H9 (cell line): ENCODE results near the gene MISP3. TPM values are rescaled to one million over a fixed set of nuclear protein-coding genes. Genes with fewer than 3 reads are reported as not detected.
"Not testable (repeated sequence)": the region's sequence is repeated elsewhere in the genome, so short reads cannot be mapped to it uniquely, and the experiment has no call there.

Experiments
- DNase-seq: peaks from one replicate; pipeline ENCODE4 v3.0.0-alpha.2; 2017
- H2AFZ ChIP-seq: one replicate; pipeline ENCODE4 v1.6.1; 2013; ENCODE audit warnings: mild to moderate bottlenecking, low read length, control low read depth, moderate library complexity
- H2AK5ac ChIP-seq: 2 replicates; pipeline ENCODE4 v1.6.1; 2013; ENCODE audit warnings: low read length, control low read depth, mixed read lengths; ENCODE audit not compliant: insufficient read length
- H2BK120ac ChIP-seq: one replicate; pipeline ENCODE4 v1.6.1; 2013; ENCODE audit warnings: low read depth, mild to moderate bottlenecking, low read length, control low read depth, inconsistent platforms; ENCODE audit not compliant: poor library complexity, severe bottlenecking
- H2BK12ac ChIP-seq: 2 replicates; pipeline ENCODE4 v1.6.1; 2013; ENCODE audit warnings: low read length, control low read depth, mixed read lengths, low read depth; ENCODE audit not compliant: insufficient read length
- H2BK15ac ChIP-seq: 2 replicates; pipeline ENCODE4 v1.6.1; 2013; ENCODE audit warnings: low read depth, low read length, control low read depth
- H2BK20ac ChIP-seq: one replicate; pipeline ENCODE4 v1.6.1; 2013; ENCODE audit warnings: low read depth, mild to moderate bottlenecking, low read length, control low read depth, inconsistent platforms; ENCODE audit not compliant: poor library complexity, severe bottlenecking
- H2BK5ac ChIP-seq: 2 replicates; pipeline ENCODE4 v1.6.1; 2013; ENCODE audit warnings: low read length, control low read depth, mixed read lengths; ENCODE audit not compliant: insufficient read length
- H3K14ac ChIP-seq: 2 replicates; pipeline ENCODE4 v1.6.1; 2013; ENCODE audit warnings: low read length, control low read depth; ENCODE audit not compliant: insufficient read depth
- H3K18ac ChIP-seq: 2 replicates; pipeline ENCODE4 v1.6.1; 2013; ENCODE audit warnings: low read depth, mild to moderate bottlenecking, mixed read lengths, low read length, control low read depth; ENCODE audit not compliant: insufficient read length
- H3K23ac ChIP-seq: 2 replicates; pipeline ENCODE4 v1.6.1; 2013; ENCODE audit warnings: low read length, control low read depth, mixed read lengths, low read depth; ENCODE audit not compliant: insufficient read length
- H3K23me2 ChIP-seq: 2 replicates; pipeline ENCODE4 v1.6.1; 2013; ENCODE audit warnings: low read depth, mild to moderate bottlenecking, mixed read lengths, low read length, control low read depth; ENCODE audit not compliant: insufficient read length, poor library complexity, severe bottlenecking
- H3K27ac ChIP-seq: 2 replicates; pipeline ENCODE4 v1.5.1; 2013; ENCODE audit warnings: low read length, control low read depth, mixed read lengths, low read depth; ENCODE audit not compliant: insufficient read length
- H3K27me3 ChIP-seq: 2 replicates; pipeline ENCODE4 v1.6.1; 2013; ENCODE audit warnings: low read length, control low read depth, inconsistent platforms; ENCODE audit not compliant: insufficient read depth
- H3K4ac ChIP-seq: 2 replicates; pipeline ENCODE4 v1.6.1; 2013; ENCODE audit warnings: low read depth, mild to moderate bottlenecking, control low read depth, inconsistent platforms, low read length, moderate library complexity
- H3K4me1 ChIP-seq: 2 replicates; pipeline ENCODE4 v1.6.1; 2013; ENCODE audit warnings: low read length, control low read depth, inconsistent platforms; ENCODE audit not compliant: insufficient read depth
- H3K4me2 ChIP-seq: 2 replicates; pipeline ENCODE4 v1.6.1; 2013; ENCODE audit warnings: low read length, control low read depth, mixed read lengths; ENCODE audit not compliant: insufficient read length, insufficient read depth
- H3K56ac ChIP-seq: 2 replicates; pipeline ENCODE4 v1.6.1; 2013; ENCODE audit warnings: low read depth, mild to moderate bottlenecking, mixed read lengths, low read length, control low read depth; ENCODE audit not compliant: insufficient read length
- H3K79me1 ChIP-seq: 2 replicates; pipeline ENCODE4 v1.6.1; 2013; ENCODE audit warnings: low read depth, mild to moderate bottlenecking, moderate library complexity, low read length, control low read depth, inconsistent platforms; ENCODE audit not compliant: insufficient read depth, poor library complexity, severe bottlenecking
- H3K79me2 ChIP-seq: 2 replicates; pipeline ENCODE4 v1.6.1; 2013; ENCODE audit warnings: low read length, control low read depth, inconsistent platforms; ENCODE audit not compliant: insufficient read depth
- H3K9ac ChIP-seq: 2 replicates; pipeline ENCODE4 v1.6.1; 2013; ENCODE audit warnings: low read length, control low read depth, mixed read lengths; ENCODE audit not compliant: insufficient read length; ENCODE audit errors: extremely low read depth
- H3K9me3 ChIP-seq: one replicate; pipeline ENCODE4 v1.6.1; 2013; ENCODE audit warnings: low read depth, low read length, inconsistent platforms; ENCODE audit not compliant: control insufficient read depth
- H3T11ph ChIP-seq: one replicate; pipeline ENCODE4 v1.6.1; 2013; ENCODE audit warnings: mild to moderate bottlenecking, low read length, control low read depth, inconsistent platforms
- H4K20me1 ChIP-seq: one replicate; pipeline ENCODE4 v1.6.1; 2013; ENCODE audit not compliant: control insufficient read depth, insufficient read length, insufficient read depth
- H4K5ac ChIP-seq: 2 replicates; pipeline ENCODE4 v1.6.1; 2013; ENCODE audit warnings: low read depth, mild to moderate bottlenecking, mixed read lengths, low read length, control low read depth; ENCODE audit not compliant: insufficient read length
- H4K8ac ChIP-seq: replicated peaks from 2 replicates; pipeline ENCODE4 v1.6.1; 2013; ENCODE audit warnings: low read length, control low read depth, mixed read lengths, low read depth; ENCODE audit not compliant: insufficient read length
- H4K91ac ChIP-seq: 2 replicates; pipeline ENCODE4 v1.6.1; 2013; ENCODE audit warnings: low read depth, mild to moderate bottlenecking, moderate library complexity, mixed read lengths, low read length, control low read depth; ENCODE audit not compliant: insufficient read length
- H3K27ac Mint-ChIP-seq, 3 experiments: 2 replicates in 2 of 3; 3 replicates in 1 of 3; pipeline ENCODE4 v1.8.0; 2020 to 2021; ENCODE audit warnings: mixed read lengths in 3 of 3, mild to moderate bottlenecking in 1 of 3, moderate library complexity in 1 of 3
- H3K27me3 Mint-ChIP-seq: 2 replicates; pipeline ENCODE4 v1.8.0; 2021; ENCODE audit warnings: low read depth, mild to moderate bottlenecking, moderate library complexity, mixed read lengths
- H3K36me3 Mint-ChIP-seq, 3 experiments: 2 replicates in 2 of 3; 3 replicates in 1 of 3; pipeline ENCODE4 v1.8.0; 2020 to 2021; ENCODE audit warnings: low read depth in 3 of 3, mixed read lengths in 3 of 3; ENCODE audit not compliant: insufficient read depth in 1 of 3
- H3K4me1 Mint-ChIP-seq, 2 experiments: 2 replicates each; pipeline ENCODE4 v1.8.0; 2020; ENCODE audit warnings: mixed read lengths in 2 of 2
- H3K4me3 Mint-ChIP-seq, 2 experiments: 2 replicates in 1 of 2; 3 replicates in 1 of 2; pipeline ENCODE4 v1.8.0; 2020 to 2021; ENCODE audit warnings: mild to moderate bottlenecking in 2 of 2, mixed read lengths in 2 of 2, moderate library complexity in 1 of 2
- H3K9me3 Mint-ChIP-seq, 2 experiments: 2 replicates in 1 of 2; 3 replicates in 1 of 2; pipeline ENCODE4 v1.8.0; 2020; ENCODE audit warnings: mild to moderate bottlenecking in 2 of 2, mixed read lengths in 2 of 2, moderate library complexity in 1 of 2
- CTCF ChIP-seq: fragments of 200-600 bp; sonication (generic); conservative IDR thresholded peaks from 3 replicates; pipeline ENCODE4 v1.8.0; 2021; ENCODE audit warnings: antibody characterized with exemption, mild to moderate bottlenecking
- WGBS: extraction: QIAGEN DNeasy Blood & Tissue Kit; methylation state at CpG from one replicate; pipeline ENCODE4 v1.1.7; 2013; ENCODE audit warnings: missing lambda C conversion rate, low lambda C conversion rate, mixed read lengths; ENCODE audit not compliant: insufficient read length; ENCODE audit errors: extremely low coverage; 5-methylcytosine and 5-hydroxymethylcytosine counted together
- total RNA-seq: library from RNA; stranded (reverse); gene quantifications from 2 replicates; pipeline ENCODE4 v1.2.1, GENCODE V29; 2021

MISP3 gene
- total RNA-seq, 1 experiment from 2014 or later, result 0.26 TPM

- Histone ChIP-seq H3K9ac (no peak overlapping the region), H3K18ac (no peak overlapping the region), H4K5ac (no peak overlapping the region), H3K4me2 (no peak overlapping the region), H3K56ac (no peak overlapping the region), H2BK20ac (no peak overlapping the region), H3K79me2 (no peaks in the 10 kb centered on the region), H2BK5ac (no peak overlapping the region), H3K4me1 (no peaks in the 10 kb centered on the region), H4K20me1 (no peaks in the 10 kb centered on the region), H3K4ac (no peak overlapping the region), H3K27me3 (no peaks in the 10 kb centered on the region), H2BK15ac (no peak overlapping the region; the same call in 1 of the 2 replicates), H3K14ac (no peak overlapping the region), H3K9me3 (no peaks in the 10 kb centered on the region), H4K8ac (no peak overlapping the region), H2BK12ac (no peak overlapping the region), H2AK5ac (no peak overlapping the region), H3T11ph (no peak overlapping the region), H3K27ac (no peak overlapping the region), H2AFZ (no peak overlapping the region), H4K91ac (no peak overlapping the region), H2BK120ac (no peak overlapping the region), H3K23me2 (no peaks in the 10 kb centered on the region), H3K23ac (no peak overlapping the region), H3K79me1 (no peaks in the 10 kb centered on the region)
- peaks cover 3% of the 10 kb centered on the region for H3K27me3 Mint-ChIP-seq
- H3K9me3 Mint-ChIP-seq, result no peaks in the 10 kb centered on the region; a peak in 1 of 5 replicates
- peaks cover 4 to 13% of the 10 kb centered on the region in 2 experiments for H3K4me1 Mint-ChIP-seq
- DNase-seq, result peak; percentile 85
- H3K27ac Mint-ChIP-seq, result peak overlapping the region in 2 of 3 experiments; percentile 90 to 99; a peak in 5 of 7 replicates
- WGBS, result no CpG with 5 or more reads among the region's 9 CpGs
- no peak overlapping the region for H3K4me3 Mint-ChIP-seq
- H3K36me3 Mint-ChIP-seq, result no peaks in the 10 kb centered on the region
- peak; percentile 74 for TF ChIP-seq CTCF
Measured at GRCh38 chr19:14023404-14024235, 49.0 kb upstream of the MISP3 start.

GRCh38 chr19:14026652-14027192 lies 45.9 kb upstream of the MISP3 start:
- H2AFZ ChIP-seq, H3K79me2 ChIP-seq, H4K91ac ChIP-seq, H3K23me2 ChIP-seq, H3K23ac ChIP-seq, H3K27me3 ChIP-seq, H3T11ph ChIP-seq, H2BK20ac ChIP-seq, DNase-seq, H3K27ac ChIP-seq, H3K4me1 ChIP-seq, H3K36me3 Mint-ChIP-seq, H3K9ac ChIP-seq, H4K5ac ChIP-seq, H2BK15ac ChIP-seq, H3K18ac ChIP-seq, H3K9me3 ChIP-seq, H2BK5ac ChIP-seq, H3K4ac ChIP-seq, H3K56ac ChIP-seq, H3K14ac ChIP-seq, H4K8ac ChIP-seq, H2BK120ac ChIP-seq, H3K79me1 ChIP-seq, H3K27ac Mint-ChIP-seq, H4K20me1 ChIP-seq, H3K4me3 Mint-ChIP-seq, H2AK5ac ChIP-seq, H3K4me2 ChIP-seq, H2BK12ac ChIP-seq, H3K9me3 Mint-ChIP-seq: not testable (repeated sequence)
- no CpG with 5 or more reads among the region's 5 CpGs for WGBS
- Mint-ChIP-seq H3K4me1 (peaks cover 8 to 16% of the 10 kb centered on the region in 2 experiments), H3K27me3 (peaks cover 22% of the 10 kb centered on the region)
